Spleen (tissue), 3 donors: Measurements from ENCODE around the gene GRIK5.

Experiments used
- POLR2A ChIP-seq, 3 donors: fragments of 450-650 bp; IDR thresholded peaks; one replicate each; pipeline ENCODE4 v1.5.1; 2017; ENCODE audit warnings: antibody characterized with exemption in 3 of 3, mild to moderate bottlenecking in 1 of 3
- POLR2AphosphoS5 ChIP-seq, 3 donors: sonication (generic); formaldehyde crosslinking; IDR thresholded peaks; one replicate each; pipeline ENCODE4 v1.5.1; 2017; ENCODE audit warnings: antibody characterized with exemption in 3 of 3

GRCh38 chr19:41995959-41996797 is 73.8 kb downstream of the GRIK5 start:
- TF ChIP-seq POLR2AphosphoS5 (IDR thresholded peaks at IDR 0.05) = no peak
- no peak for TF ChIP-seq POLR2A (IDR thresholded peaks at IDR 0.05)
